Fibroblast of skin of back (primary cell): ENCODE data around the gene SUSD3.

ENCODE experiments used
- DNase-seq: peaks from one replicate; pipeline ENCODE4 v3.0.0-alpha.2; 2013

SUSD3 gene

GRCh38 chr9:93126151-93126781, 67.8 kb downstream of the SUSD3 start:
- DNase-seq = no peak

- DNase-seq = no peak
These were observed 68.4 kb downstream of the SUSD3 start for GRCh38 chr9:93126825-93127368.

GRCh38 chr9:93127395-93127911, 69.0 kb downstream of the SUSD3 start:
- no peak for DNase-seq

- no peak for DNase-seq
These were observed 69.7 kb downstream of the SUSD3 start for GRCh38 chr9:93128011-93128714.

- no peak for DNase-seq
These were observed 70.3 kb downstream of the SUSD3 start for GRCh38 chr9:93128715-93129224.

GRCh38 chr9:93129286-93129685, 70.8 kb downstream of the SUSD3 start:
- DNase-seq = no peak

GRCh38 chr9:93129691-93130500, 71.4 kb downstream of the SUSD3 start:
- no peak for DNase-seq

GRCh38 chr9:93130861-93131481, 72.5 kb downstream of the SUSD3 start:
- DNase-seq = no peak

- no peak for DNase-seq
These were observed 73.2 kb downstream of the SUSD3 start for GRCh38 chr9:93131599-93132286.

GRCh38 chr9:93132287-93132927, 73.9 kb downstream of the SUSD3 start:
- no peak for DNase-seq

GRCh38 chr9:93132946-93133680, 74.6 kb downstream of the SUSD3 start:
- no peak for DNase-seq

- DNase-seq = peak; percentile 58
These were observed 75.1 kb downstream of the SUSD3 start for GRCh38 chr9:93133681-93134014.

- peak; percentile 63 for DNase-seq
These were observed 75.7 kb downstream of the SUSD3 start, which contains the start of gene NINJ1 for GRCh38 chr9:93134015-93134739. Gene NINJ1, minus strand, starts transcription at chr9:93134251. Its CDS starts 34 bp downstream, at chr9:93134217.
